Neutrophil (primary cell): Measurements from ENCODE around the gene LSR.

Source experiments
- H3K27ac ChIP-seq: fragments of 200-600 bp; sonication (generic); 2 replicates; pipeline ENCODE4 v1.5.1; 2016; ENCODE audit warnings: mild to moderate bottlenecking, moderate library complexity
- H3K27me3 ChIP-seq: fragments of 200-600 bp; sonication (generic); 2 replicates; pipeline ENCODE4 v1.6.0; 2016; ENCODE audit warnings: mild to moderate bottlenecking
- H3K36me3 ChIP-seq: fragments of 200-600 bp; sonication (generic); 2 replicates; pipeline ENCODE4 v1.5.1; 2017
- H3K4me1 ChIP-seq, 2 experiments: fragments of 200-600 bp in 1 of 2; sonication (generic) in 1 of 2; 1 replicate in 1 of 2; 2 replicates in 1 of 2; pipeline versions ENCODE4 v1.5.1 to v1.6.1; 2013 to 2016; ENCODE audit warnings: low read depth in 1 of 2, low read length in 1 of 2, mild to moderate bottlenecking in 1 of 2, moderate library complexity in 1 of 2; ENCODE audit not compliant: control insufficient read depth in 1 of 2, insufficient read depth in 1 of 2
- H3K4me3 ChIP-seq, 2 experiments: fragments of 200-600 bp in 1 of 2; sonication (generic) in 1 of 2; 1 replicate in 1 of 2; 2 replicates in 1 of 2; pipeline ENCODE4 v1.5.1; 2013 to 2016; ENCODE audit warnings: low read depth in 1 of 2, low read length in 1 of 2, mild to moderate bottlenecking in 1 of 2, moderate library complexity in 1 of 2
- H3K9me3 ChIP-seq: fragments of 200-600 bp; sonication (generic); 2 replicates; pipeline ENCODE4 v1.5.1; 2016
- CTCF ChIP-seq: fragments of 200-600 bp; sonication (generic); IDR thresholded peaks from 2 replicates; pipeline ENCODE4 v1.5.1; 2016; ENCODE audit warnings: antibody characterized with exemption

LSR gene

GRCh38 chr19:35269438-35270117, 20.8 kb downstream of the LSR start:
- no peaks in the 10 kb centered on the region for H3K27me3 ChIP-seq
- H3K4me1 ChIP-seq, result peaks cover 43 to 46% of the 10 kb centered on the region in 2 experiments
- peaks cover 45% of the 10 kb centered on the region for H3K36me3 ChIP-seq
- H3K9me3 ChIP-seq, result no peaks in the 10 kb centered on the region
- H3K4me3 ChIP-seq, result peak overlapping the region; percentile 64 to 86
- peak; percentile 96 for TF ChIP-seq CTCF
- peak overlapping the region; percentile 93 for H3K27ac ChIP-seq

GRCh38 chr19:35270381-35270811, 21.6 kb downstream of the LSR start:
- no peak for TF ChIP-seq CTCF
- Histone ChIP-seq H3K4me1 (peaks cover 36 to 41% of the 10 kb centered on the region in 2 experiments), H3K27ac (peak overlapping the region; percentile 93), H3K27me3 (no peaks in the 10 kb centered on the region), H3K9me3 (no peaks in the 10 kb centered on the region), H3K36me3 (peaks cover 53% of the 10 kb centered on the region), H3K4me3 (peak overlapping the region in 1 of 2 experiments; percentile 64)

- no peak overlapping the region for H3K4me3 ChIP-seq
- H3K9me3 ChIP-seq, result no peaks in the 10 kb centered on the region
- peaks cover 59% of the 10 kb centered on the region for H3K36me3 ChIP-seq
- H3K27me3 ChIP-seq, result no peaks in the 10 kb centered on the region
- TF ChIP-seq CTCF, result no peak
- no peak overlapping the region for H3K27ac ChIP-seq
- H3K4me1 ChIP-seq, result peaks cover 25 to 29% of the 10 kb centered on the region in 2 experiments
Measured at GRCh38 chr19:35271546-35271945, 22.7 kb downstream of the LSR start.

- Histone ChIP-seq H3K4me3 (no peak overlapping the region), H3K9me3 (no peaks in the 10 kb centered on the region), H3K27ac (peak overlapping the region; percentile 11), H3K27me3 (no peaks in the 10 kb centered on the region), H3K4me1 (peaks cover 18 to 23% of the 10 kb centered on the region in 2 experiments), H3K36me3 (peaks cover 66% of the 10 kb centered on the region)
- TF ChIP-seq CTCF, result no peak
Measured at GRCh38 chr19:35272122-35272719, 23.4 kb downstream of the LSR start.

GRCh38 chr19:35272954-35273649, 24.3 kb downstream of the LSR start:
- H3K4me1 ChIP-seq, result peaks cover 14 to 18% of the 10 kb centered on the region in 2 experiments
- peaks cover 75% of the 10 kb centered on the region for H3K36me3 ChIP-seq
- no peaks in the 10 kb centered on the region for H3K27me3 ChIP-seq
- no peaks in the 10 kb centered on the region for H3K9me3 ChIP-seq
- TF ChIP-seq CTCF, result no peak
- H3K27ac ChIP-seq, result no peak overlapping the region
- H3K4me3 ChIP-seq, result no peak overlapping the region
